GM12874 (cell line): ENCODE results near the gene FRAS1.

Experiments
- TF ChIP-seq, protein P1 (sequence below): IDR thresholded peaks from 2 replicates; pipeline ENCODE4 v1.5.1; 2011; ENCODE audit warnings: low read depth, mild to moderate bottlenecking, control low read depth, low read length, moderate library complexity; ENCODE audit not compliant: insufficient read depth

FRAS1 gene

DNA sequence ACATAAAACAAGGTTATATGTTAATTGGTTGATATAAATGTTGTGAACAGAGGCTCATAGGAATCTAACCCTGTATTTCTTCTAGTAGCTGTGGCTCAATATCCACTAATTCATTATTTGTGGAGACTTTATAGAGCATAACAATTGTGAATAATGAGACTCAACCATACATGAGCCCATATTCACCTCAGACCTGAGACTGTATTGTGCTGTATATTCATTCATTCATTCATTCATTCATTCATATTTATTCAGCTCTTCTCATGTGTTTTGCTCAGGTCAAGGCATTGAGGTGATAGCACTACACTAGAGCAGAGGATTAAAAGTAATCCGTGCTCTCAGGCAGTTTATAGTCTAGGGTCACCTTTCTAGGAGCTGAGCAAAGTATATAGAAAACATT is 470.0 kb downstream of the FRAS1 start:
- TF ChIP-seq, protein P1, sequence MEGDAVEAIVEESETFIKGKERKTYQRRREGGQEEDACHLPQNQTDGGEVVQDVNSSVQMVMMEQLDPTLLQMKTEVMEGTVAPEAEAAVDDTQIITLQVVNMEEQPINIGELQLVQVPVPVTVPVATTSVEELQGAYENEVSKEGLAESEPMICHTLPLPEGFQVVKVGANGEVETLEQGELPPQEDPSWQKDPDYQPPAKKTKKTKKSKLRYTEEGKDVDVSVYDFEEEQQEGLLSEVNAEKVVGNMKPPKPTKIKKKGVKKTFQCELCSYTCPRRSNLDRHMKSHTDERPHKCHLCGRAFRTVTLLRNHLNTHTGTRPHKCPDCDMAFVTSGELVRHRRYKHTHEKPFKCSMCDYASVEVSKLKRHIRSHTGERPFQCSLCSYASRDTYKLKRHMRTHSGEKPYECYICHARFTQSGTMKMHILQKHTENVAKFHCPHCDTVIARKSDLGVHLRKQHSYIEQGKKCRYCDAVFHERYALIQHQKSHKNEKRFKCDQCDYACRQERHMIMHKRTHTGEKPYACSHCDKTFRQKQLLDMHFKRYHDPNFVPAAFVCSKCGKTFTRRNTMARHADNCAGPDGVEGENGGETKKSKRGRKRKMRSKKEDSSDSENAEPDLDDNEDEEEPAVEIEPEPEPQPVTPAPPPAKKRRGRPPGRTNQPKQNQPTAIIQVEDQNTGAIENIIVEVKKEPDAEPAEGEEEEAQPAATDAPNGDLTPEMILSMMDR = no peak

DNA sequence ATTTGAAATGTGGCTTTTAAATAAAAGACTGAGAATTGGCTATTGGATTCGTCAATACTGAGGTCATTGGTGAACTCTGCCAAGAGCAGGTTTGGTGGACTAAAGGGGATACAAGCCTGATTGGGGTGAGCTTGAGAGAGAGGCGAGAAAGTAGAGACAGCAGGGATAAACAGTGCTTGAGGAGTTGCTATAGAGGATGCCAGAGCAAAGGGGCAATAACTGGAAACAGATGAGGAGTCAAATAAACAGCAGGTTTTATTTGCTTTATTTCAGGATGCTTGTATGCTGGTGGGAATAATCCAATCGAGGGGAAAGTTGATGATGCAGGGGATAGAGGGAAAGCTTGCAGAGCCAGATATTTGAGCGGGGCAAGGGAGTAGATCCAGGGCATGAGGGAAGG is 470.4 kb downstream of the FRAS1 start:
- TF ChIP-seq, protein P1 = no peak

DNA sequence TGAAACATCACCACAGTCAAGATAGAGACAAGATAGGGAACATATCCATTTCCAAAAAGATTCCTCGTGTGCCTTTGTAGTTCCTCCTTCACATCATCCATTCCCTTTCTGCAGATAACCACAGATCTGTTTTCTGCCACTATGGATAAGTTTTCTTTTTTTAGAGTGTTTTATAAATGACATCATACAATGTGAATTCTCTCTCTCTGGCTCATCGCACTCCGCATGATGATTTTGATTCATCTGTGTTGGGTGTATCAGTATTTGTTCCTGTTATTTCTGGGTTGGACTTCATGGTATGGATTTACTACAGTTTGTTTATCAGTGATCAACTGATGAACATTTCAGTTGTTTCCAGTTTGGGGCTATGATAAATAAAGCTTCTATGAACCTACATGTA is 471.2 kb downstream of the FRAS1 start:
- TF ChIP-seq, protein P1 = no peak

DNA sequence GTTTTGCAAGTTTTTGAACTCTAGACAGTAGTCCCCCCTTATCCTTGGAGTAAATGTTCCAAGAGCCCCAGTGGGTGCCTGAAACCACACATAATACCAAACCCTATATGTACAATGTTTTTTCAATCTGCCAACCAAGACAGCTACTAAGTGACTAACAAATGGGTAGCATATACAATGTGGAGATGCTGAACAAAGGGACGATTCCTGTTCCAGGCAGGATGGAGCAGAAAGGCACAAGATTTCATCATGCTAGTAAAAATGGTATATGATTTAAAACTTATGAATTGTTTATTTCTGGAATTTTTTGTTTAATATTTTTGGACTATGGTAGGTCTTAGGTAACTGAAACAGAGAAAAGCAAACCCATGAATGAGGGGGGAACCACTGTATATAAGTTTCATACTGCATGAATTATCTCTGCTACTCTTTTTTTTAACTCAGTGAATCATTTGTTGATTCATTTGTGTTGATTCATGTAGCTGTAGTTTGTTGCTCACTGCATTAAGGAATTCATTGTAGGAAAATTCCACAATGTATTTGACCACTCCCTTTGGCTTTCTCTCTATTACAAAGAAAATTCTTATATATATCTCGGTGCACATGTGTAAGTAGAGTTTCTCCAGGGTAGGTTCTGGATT is 472.6 kb downstream of the FRAS1 start:
- TF ChIP-seq, protein P1 = no peak

DNA sequence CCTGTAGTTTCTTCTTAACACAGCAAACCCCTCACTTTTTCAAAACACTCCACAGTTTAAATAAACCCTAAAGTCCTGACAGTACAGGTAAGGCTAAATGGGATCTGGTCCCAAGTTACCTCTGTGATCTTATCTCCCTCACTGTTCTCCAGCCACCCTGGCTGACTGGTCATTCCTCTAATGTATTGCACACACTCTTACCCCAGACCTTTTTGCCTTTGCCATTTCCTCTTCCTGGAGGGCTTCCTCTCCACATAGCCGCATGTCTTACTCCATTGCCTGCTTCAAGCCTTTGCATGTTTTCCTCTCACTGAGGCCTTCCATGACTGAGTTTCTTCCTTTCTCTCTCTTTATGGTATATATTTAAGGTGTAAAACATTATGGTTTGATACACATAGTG is 474.9 kb downstream of the FRAS1 start:
- TF ChIP-seq, protein P1 = no peak

DNA sequence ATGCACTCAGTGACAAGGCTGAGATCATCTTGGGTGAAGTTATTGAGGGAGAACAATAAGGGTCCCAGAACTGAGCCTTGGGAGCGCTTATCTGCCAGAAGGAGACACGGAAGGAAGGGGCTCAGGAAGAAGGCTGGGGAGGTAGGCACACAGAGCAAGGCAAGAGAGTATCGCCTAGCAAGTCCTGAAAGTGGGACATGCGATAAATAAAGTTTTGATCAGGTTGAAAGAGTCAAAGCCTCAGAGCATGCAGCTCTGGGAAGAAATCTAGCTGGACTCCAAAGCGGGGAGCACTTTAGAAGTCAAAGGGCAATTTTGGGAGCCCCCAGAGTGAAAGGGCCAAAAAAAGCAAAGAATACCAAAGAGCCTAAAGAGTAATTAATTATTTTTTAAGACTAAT is 476.7 kb downstream of the FRAS1 start:
- TF ChIP-seq, protein P1 = no peak

DNA sequence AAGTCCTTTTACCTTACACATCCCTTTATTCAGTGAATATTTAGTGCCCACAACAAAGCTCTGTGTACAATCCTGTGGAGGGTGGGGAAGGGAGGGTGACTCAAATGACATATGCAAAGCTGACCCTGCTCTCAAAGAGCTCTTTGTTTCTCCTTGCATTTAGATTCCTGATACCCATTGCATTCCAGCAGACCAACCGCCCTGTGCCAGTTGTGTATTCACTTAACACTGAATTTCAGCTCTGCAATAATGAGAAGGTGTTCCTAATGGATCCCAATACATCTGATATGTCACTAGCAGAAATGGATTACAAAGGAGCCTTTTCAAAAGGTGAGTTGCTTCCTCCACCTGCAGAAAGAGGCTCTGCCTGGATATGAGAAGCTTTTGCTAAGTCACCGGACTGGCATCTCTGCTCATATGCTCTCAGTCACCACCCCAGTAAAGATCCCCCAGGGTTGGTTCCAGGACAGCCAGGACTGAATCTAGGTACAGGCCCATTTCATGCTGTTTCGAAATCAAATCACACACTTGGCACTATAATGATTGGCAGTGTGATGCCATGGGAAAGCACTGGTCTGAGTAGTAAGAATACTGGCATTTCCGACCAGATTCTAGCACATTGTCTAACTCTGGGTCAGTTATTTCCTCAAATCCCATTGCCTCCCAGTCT is 477.3 kb downstream of the FRAS1 start:
- TF ChIP-seq, protein P1 = no peak
